ENCODE results near the gene PPP2R1B. TPM values are rescaled to one million over a fixed set of nuclear protein-coding genes. Genes with fewer than 3 reads are reported as not detected.

Gene PPP2R1B
- total RNA-seq, 1 experiment from 2014 or later, result 72.2 TPM

DNA sequence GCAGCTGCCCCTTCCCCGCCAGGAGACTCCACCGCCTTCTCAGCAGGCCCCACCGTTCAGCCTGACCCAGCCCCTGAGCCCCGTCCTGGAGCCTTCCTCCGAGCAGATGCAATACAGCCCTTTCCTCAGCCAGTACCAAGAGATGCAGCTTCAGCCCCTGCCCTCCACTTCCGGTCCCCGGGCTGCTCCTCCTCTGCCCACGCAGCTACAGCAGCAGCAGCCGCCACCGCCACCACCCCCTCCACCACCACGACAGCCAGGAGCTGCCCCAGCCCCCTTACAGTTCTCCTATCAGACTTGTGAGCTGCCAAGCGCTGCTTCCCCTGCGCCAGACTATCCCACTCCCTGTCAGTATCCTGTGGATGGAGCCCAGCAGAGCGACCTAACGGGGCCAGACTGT lies 42.6 kb downstream of the PPP2R1B start:
- intact Hi-C loops (cut with micrococcal nuclease; ENCODE audit: unreplicated experiment), result no loop called here
- no TSS peak for BruUV-seq (replicated peaks)
- no peaks in the 10 kb centered on the region for H3K9me3 ChIP-seq (ENCODE audit: low read depth, low read length, poor library complexity, severe bottlenecking)
- no peak overlapping the region for H3K27ac ChIP-seq (ENCODE audit: low read depth, low read length, poor library complexity, severe bottlenecking)
- TF ChIP-seq, protein P1, sequence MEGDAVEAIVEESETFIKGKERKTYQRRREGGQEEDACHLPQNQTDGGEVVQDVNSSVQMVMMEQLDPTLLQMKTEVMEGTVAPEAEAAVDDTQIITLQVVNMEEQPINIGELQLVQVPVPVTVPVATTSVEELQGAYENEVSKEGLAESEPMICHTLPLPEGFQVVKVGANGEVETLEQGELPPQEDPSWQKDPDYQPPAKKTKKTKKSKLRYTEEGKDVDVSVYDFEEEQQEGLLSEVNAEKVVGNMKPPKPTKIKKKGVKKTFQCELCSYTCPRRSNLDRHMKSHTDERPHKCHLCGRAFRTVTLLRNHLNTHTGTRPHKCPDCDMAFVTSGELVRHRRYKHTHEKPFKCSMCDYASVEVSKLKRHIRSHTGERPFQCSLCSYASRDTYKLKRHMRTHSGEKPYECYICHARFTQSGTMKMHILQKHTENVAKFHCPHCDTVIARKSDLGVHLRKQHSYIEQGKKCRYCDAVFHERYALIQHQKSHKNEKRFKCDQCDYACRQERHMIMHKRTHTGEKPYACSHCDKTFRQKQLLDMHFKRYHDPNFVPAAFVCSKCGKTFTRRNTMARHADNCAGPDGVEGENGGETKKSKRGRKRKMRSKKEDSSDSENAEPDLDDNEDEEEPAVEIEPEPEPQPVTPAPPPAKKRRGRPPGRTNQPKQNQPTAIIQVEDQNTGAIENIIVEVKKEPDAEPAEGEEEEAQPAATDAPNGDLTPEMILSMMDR (conservative IDR thresholded peaks at IDR 0.05; ENCODE audit: low read depth, low read length), result no peak
- no peak for TF ChIP-seq EZH2 (IDR thresholded peaks at IDR 0.05; ENCODE audit: borderline replicate concordance, low read depth, low read length, poor library complexity, severe bottlenecking)
- ChIA-PET CTCF (interaction anchor here (0.6 kb wide), 1 partner anchor 440 kb away, joined by 10 read pairs; no protein-coding TSS in a partner anchor), POLR2A (ENCODE audit: low non-redundant PET) (no interaction called here)
- H3K36me3 ChIP-seq (ENCODE audit: insufficient read depth, low read length, poor library complexity, severe bottlenecking), result peaks cover 48% of the 10 kb centered on the region
- H3K27me3 ChIP-seq (replicated peaks; ENCODE audit: insufficient read depth, low read depth, low read length, poor library complexity), result no peaks in the 10 kb centered on the region
- no peak overlapping the region for H3K4me3 ChIP-seq (ENCODE audit: low read depth, low read length, poor library complexity, severe bottlenecking)
- DNase-seq (ENCODE audit: low spot score), result no peak
- peaks cover 8% of the 10 kb centered on the region for H3K4me1 ChIP-seq (ENCODE audit: insufficient read depth, low read length, poor library complexity, severe bottlenecking)

DNA sequence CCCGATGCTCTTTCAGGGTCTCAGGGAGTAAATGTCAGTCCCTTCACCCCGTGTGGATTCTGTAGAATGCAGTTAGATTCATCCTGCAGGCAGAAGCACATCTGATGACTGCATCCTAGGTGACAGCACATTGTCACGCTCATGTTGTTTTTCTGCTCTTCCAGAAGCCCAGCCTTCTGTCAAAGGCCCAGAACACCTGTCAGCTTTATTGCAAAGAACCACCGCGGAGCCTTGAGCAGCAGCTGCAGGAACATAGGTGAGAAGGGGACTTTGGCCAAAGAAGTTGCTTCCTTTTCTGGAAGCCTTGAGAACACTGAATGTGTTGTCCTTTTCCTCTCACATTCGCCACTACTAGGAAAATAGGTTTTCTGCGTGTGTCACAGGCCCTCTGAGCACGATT lies 43.7 kb downstream of the PPP2R1B start:
- ChIA-PET POLR2A (ENCODE audit: low non-redundant PET) (no interaction called here), CTCF (no interaction called here)
- Histone ChIP-seq H3K36me3 (ENCODE audit: insufficient read depth, low read length, poor library complexity, severe bottlenecking) (peaks cover 48% of the 10 kb centered on the region), H3K4me1 (ENCODE audit: insufficient read depth, low read length, poor library complexity, severe bottlenecking) (peaks cover 11% of the 10 kb centered on the region), H3K4me3 (ENCODE audit: low read depth, low read length, poor library complexity, severe bottlenecking) (no peak overlapping the region), H3K9me3 (ENCODE audit: low read depth, low read length, poor library complexity, severe bottlenecking) (no peaks in the 10 kb centered on the region), H3K27ac (ENCODE audit: low read depth, low read length, poor library complexity, severe bottlenecking) (no peak overlapping the region), H3K27me3 (replicated peaks; ENCODE audit: insufficient read depth, low read depth, low read length, poor library complexity) (no peaks in the 10 kb centered on the region)
- intact Hi-C loops (cut with micrococcal nuclease; ENCODE audit: unreplicated experiment), result no loop called here
- no peak for TF ChIP-seq EZH2 (IDR thresholded peaks at IDR 0.05; ENCODE audit: borderline replicate concordance, low read depth, low read length, poor library complexity, severe bottlenecking)
- TF ChIP-seq, protein P1 (conservative IDR thresholded peaks at IDR 0.05; ENCODE audit: low read depth, low read length), result no peak
- no peak for DNase-seq (ENCODE audit: low spot score)
- BruUV-seq (replicated peaks), result no TSS peak

DNA sequence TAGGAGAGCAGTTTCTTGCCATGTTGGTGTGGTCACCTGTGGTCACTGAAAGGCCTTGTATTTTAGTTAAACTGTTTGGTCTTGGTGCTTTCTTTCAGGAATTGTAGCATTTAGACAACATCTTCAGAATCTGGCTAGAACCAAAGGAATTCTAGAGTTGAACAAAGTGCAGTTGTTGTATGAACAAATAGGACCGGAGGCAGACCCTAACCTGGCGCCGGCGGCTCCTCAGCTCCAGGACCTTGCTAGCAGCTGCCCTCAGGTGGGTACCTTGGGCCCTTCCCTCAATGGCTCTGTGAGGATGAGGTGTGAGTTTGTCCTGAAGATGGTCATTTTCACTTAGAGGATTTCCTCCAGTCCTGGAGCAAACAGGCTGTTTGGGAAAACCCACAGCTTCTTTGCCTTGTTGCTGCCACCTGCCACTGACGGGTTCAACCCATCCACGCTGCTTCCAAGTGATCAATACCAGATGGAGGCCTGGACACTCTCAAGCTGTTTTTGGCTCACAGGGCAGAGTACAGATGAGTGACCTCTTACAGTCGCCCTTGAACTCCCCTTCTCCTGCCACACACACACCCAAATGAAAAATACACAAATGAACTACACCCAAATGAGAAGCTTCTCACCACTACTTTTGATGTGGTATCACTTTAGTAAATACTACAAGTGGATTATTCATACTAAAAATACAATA lies 45.2 kb downstream of the PPP2R1B start:
- no TSS peak for BruUV-seq (replicated peaks)
- Histone ChIP-seq H3K4me3 (ENCODE audit: low read depth, low read length, poor library complexity, severe bottlenecking) (no peak overlapping the region), H3K36me3 (ENCODE audit: insufficient read depth, low read length, poor library complexity, severe bottlenecking) (peaks cover 48% of the 10 kb centered on the region), H3K27ac (ENCODE audit: low read depth, low read length, poor library complexity, severe bottlenecking) (no peak overlapping the region), H3K4me1 (ENCODE audit: insufficient read depth, low read length, poor library complexity, severe bottlenecking) (peaks cover 11% of the 10 kb centered on the region), H3K9me3 (ENCODE audit: low read depth, low read length, poor library complexity, severe bottlenecking) (no peaks in the 10 kb centered on the region), H3K27me3 (replicated peaks; ENCODE audit: insufficient read depth, low read depth, low read length, poor library complexity) (no peaks in the 10 kb centered on the region)
- DNase-seq (ENCODE audit: low spot score), result no peak
- ChIA-PET POLR2A (ENCODE audit: low non-redundant PET) (no interaction called here), CTCF (no interaction called here)
- no peak for TF ChIP-seq EZH2 (IDR thresholded peaks at IDR 0.05; ENCODE audit: borderline replicate concordance, low read depth, low read length, poor library complexity, severe bottlenecking)
- TF ChIP-seq, protein P1 (conservative IDR thresholded peaks at IDR 0.05; ENCODE audit: low read depth, low read length), result no peak
- intact Hi-C loops (cut with micrococcal nuclease; ENCODE audit: unreplicated experiment), result no loop called here

Measured in A673 (cell line).